Hematopoietic multipotent progenitor cell (in vitro differentiated cells): ENCODE results near the gene TPRN. TPM values are rescaled to one million over a fixed set of nuclear protein-coding genes. Genes with fewer than 3 reads are reported as not detected.

ENCODE experiments used
- DNase-seq, 3 donors: peaks; one replicate each; pipeline ENCODE4 v3.0.0-alpha.2; 2011 to 2015; ENCODE audit warnings: low read depth in 2 of 3, low spot score in 2 of 3
- total RNA-seq: library from RNA; depleted of rRNA; stranded (reverse); fragments of >200 nt; gene quantifications from one replicate; pipeline ENCODE4 v1.2.3, GENCODE V29; 2012

Gene TPRN
- total RNA-seq, 1 donor = 3.0 TPM

- no peak for DNase-seq
These were observed 25.3 kb upstream of the TPRN start for GRCh38 chr9:137225699-137226331.

- no peak for DNase-seq
These were observed 24.5 kb upstream of the TPRN start, which contains the start of gene CYSRT1 for GRCh38 chr9:137224830-137225694. TSS of gene CYSRT1 (plus strand) at chr9:137225174. CDS start at chr9:137225622, 448 bp downstream.

GRCh38 chr9:137223078-137223970 is 22.8 kb upstream of the TPRN start:
- DNase-seq = peak; percentile 92 to 99 (median 99)

- DNase-seq = no peak
These were observed 21.9 kb upstream of the TPRN start, which contains the start of gene RNF208 for GRCh38 chr9:137222190-137223077. TSS of gene RNF208 (minus strand) at chr9:137222240. CDS start at chr9:137221212, 1,028 bp downstream.

GRCh38 chr9:137221506-137222111 is 21.1 kb upstream of the TPRN start:
- DNase-seq = no peak

GRCh38 chr9:137221095-137221505 is 20.6 kb upstream of the TPRN start:
- no peak for DNase-seq

- no peak for DNase-seq
These were observed 20.0 kb upstream of the TPRN start for GRCh38 chr9:137220317-137221094.

- no peak for DNase-seq
These were observed 19.3 kb upstream of the TPRN start for GRCh38 chr9:137219757-137220316.

- no peak for DNase-seq
These were observed 18.3 kb upstream of the TPRN start for GRCh38 chr9:137218754-137219271.

GRCh38 chr9:137218212-137218753 is 17.7 kb upstream of the TPRN start:
- DNase-seq = no peak

GRCh38 chr9:137217276-137218211 is 17.0 kb upstream of the TPRN start:
- DNase-seq = no peak

GRCh38 chr9:137216188-137216965 is 15.8 kb upstream of the TPRN start:
- DNase-seq = no peak

GRCh38 chr9:137215196-137215986 is 14.8 kb upstream of the TPRN start:
- no peak for DNase-seq

GRCh38 chr9:137214620-137215019 is 14.1 kb upstream of the TPRN start:
- DNase-seq = no peak
